ENCODE measurements around the gene SPATA31E1.

GRCh38 chr9:87853302-87853701 lies 29.4 kb upstream of the SPATA31E1 start:
- no peak for TF ChIP-seq CTCF (IDR thresholded peaks at IDR 0.05; ENCODE audit: low read length)
- TF ChIP-seq EZH2 (IDR thresholded peaks at IDR 0.05; ENCODE audit: borderline replicate concordance, low read length), result no peak

Data from OCI-LY1 (cell line).